GM21825 (cell line): ENCODE measurements around the gene HSPA12B.

Experiments used
- ATAC-seq: cut with Tn5 transposase; IDR thresholded peaks from one replicate; pipeline ENCODE4 v1.9.1; 2021; ENCODE audit warnings: mild to moderate bottlenecking, moderate library complexity; ENCODE audit not compliant: unreplicated experiment

The HSPA12B gene, protein sequence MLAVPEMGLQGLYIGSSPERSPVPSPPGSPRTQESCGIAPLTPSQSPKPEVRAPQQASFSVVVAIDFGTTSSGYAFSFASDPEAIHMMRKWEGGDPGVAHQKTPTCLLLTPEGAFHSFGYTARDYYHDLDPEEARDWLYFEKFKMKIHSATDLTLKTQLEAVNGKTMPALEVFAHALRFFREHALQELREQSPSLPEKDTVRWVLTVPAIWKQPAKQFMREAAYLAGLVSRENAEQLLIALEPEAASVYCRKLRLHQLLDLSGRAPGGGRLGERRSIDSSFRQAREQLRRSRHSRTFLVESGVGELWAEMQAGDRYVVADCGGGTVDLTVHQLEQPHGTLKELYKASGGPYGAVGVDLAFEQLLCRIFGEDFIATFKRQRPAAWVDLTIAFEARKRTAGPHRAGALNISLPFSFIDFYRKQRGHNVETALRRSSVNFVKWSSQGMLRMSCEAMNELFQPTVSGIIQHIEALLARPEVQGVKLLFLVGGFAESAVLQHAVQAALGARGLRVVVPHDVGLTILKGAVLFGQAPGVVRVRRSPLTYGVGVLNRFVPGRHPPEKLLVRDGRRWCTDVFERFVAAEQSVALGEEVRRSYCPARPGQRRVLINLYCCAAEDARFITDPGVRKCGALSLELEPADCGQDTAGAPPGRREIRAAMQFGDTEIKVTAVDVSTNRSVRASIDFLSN

GRCh38 chr20:3732327-3733118 is at the start of gene HSPA12B:
HSPA12B (plus strand) TSS chr20:3732685; CDS start chr20:3738675, 5,990 bp downstream.
- ATAC-seq = no peak

GRCh38 chr20:3685341-3685740 is 47.1 kb upstream of the HSPA12B start:
- no peak for ATAC-seq

GRCh38 chr20:3686421-3686820 is 46.1 kb upstream of the HSPA12B start:
- ATAC-seq = no peak

DNA sequence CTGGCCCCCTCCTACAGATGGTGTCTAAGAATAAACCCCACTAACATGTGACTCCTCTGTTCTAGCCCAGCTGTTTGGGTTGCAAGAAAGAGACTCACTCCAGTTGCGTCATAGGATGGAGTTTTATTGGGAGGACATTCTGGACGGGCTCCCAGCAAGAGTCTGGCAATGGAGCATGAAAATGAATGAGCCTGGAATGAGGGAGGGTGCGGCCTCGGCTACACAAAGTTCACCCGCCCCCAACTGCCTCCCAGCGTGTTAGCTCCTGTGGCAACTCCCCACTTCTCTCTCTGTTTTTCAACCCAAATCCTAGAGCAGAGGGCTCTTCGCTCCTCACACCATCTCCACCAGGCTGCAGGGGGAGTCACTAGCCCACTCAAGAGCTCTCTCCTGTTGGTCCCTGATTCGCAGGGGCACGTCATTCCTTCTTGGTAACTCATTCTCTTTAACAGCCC is 45.6 kb upstream of the HSPA12B start:
- ATAC-seq = no peak

DNA sequence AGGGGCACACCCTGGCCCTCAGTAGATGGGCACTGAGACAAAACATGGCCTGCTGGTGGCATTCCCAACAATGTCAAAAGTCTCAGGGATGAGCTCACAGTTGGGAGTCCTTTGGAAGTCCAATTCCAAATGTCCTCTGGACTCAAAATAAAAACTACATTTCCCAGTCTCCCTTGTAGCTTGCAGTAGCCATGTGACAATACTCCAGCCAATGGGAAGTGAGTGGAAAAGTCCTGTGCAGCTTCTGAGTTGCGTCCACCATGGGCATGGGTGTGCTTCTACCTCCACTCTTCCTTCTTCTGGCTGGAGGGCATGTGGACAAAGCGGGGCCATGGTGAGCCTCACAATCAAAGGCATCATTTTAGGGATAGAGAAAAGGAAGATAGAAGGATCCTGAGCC is 44.8 kb upstream of the HSPA12B start:
- no peak for ATAC-seq

DNA sequence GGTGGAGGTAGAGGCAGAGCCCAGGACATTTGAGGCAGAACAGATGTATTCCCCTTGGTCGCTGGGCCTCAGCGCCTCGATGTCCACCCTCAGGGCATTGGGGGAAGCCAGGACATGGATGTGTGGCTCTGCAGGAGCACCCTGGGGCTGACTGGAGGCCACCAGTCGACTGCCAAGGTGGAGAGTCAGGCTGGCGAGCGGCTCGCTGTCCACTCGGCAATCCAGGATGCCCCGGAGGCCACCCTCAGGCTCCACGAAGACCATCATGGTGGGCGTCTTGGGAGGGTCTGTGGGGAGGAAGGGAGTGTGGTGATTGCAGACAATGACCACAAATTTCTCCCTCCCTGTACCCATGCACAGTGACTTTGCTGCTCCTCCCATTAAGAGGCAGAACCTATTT is 42.5 kb upstream of the HSPA12B start:
- ATAC-seq = no peak

- no peak for ATAC-seq
Measured at GRCh38 chr20:3690413-3690812, 42.1 kb upstream of the HSPA12B start.

- ATAC-seq = no peak
Measured at GRCh38 chr20:3691306-3691705, 41.2 kb upstream of the HSPA12B start.

DNA sequence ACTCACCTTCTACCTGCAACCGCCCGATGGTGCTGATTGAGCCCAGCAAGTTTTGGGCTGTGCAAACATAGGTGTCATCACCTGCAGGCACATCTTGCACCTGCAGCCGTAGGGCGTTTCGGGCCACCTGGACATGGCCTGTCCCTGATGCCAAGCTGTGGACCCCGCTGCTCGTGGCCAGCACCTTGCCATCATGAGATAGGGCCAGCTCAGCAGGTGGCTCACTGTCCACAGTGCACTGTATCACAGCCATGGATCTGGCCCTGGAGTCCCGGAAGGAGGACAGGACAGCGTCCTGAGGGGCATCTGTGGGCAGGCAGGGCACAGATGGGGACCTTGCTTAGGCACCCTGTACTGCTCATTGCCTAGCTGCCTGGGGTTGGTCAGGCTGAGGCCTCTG is 40.6 kb upstream of the HSPA12B start:
- no peak for ATAC-seq

- ATAC-seq = no peak
Measured at GRCh38 chr20:3692706-3693294, 39.7 kb upstream of the HSPA12B start.

DNA sequence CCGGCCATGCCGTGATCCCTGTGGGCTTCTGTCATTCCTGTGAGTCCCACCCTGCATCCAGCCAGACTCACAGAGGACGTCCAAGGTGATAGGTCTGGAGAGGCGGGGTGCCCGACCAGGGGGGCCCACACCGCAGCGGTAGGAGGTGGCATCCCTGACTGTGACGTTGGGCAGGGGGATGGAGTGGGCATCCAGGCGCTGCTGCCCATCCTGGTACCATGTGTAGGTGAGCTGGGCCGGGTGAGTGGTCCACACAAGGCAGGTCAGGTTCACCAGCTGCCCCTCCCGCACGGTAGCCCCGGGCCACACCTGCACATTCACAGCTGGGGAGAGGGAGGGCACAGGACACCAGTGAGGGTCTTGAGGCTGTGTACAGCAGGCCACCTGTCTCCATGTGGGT is 39.1 kb upstream of the HSPA12B start:
- no peak for ATAC-seq

GRCh38 chr20:3694864-3695263 is 37.6 kb upstream of the HSPA12B start:
- no peak for ATAC-seq

- no peak for ATAC-seq
Measured at GRCh38 chr20:3696200-3696599, 36.3 kb upstream of the HSPA12B start.

GRCh38 chr20:3696745-3697587 is 35.5 kb upstream of the HSPA12B start:
- no peak for ATAC-seq

DNA sequence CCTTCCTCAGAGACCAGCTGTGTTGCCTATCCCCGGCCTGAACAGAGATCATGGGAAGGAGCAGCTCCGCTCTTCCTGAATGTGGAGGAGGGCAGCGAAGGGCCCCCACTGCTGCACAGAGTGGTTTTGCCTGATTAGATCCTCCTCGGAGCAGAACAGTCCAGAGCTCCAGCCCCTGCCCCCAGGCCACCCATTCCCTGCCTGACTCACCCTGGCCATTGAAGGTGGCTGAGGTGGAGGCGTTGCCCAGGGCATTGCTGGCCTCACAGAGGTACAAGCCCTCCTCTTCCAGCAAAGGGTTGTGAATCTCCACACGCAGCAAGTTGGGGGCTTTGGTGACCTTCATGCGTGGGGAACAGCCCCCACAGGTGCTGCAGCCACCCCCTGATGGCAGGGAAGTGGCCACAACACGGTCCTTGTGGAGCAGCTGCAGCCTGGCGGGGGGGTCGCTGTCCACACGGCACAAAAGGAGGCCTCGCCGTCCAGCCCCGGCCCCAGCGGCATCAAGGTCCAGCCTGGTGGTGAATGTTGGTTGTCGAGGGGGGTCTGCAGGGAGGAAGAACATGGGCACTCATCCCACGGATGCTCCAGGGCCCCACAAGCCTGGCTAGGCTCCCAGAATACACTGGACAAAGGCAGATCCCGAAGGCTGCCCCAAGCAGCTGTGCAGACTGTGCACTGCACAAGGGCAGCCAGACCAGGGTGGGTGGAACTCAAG is 34.7 kb upstream of the HSPA12B start:
- ATAC-seq = no peak

DNA sequence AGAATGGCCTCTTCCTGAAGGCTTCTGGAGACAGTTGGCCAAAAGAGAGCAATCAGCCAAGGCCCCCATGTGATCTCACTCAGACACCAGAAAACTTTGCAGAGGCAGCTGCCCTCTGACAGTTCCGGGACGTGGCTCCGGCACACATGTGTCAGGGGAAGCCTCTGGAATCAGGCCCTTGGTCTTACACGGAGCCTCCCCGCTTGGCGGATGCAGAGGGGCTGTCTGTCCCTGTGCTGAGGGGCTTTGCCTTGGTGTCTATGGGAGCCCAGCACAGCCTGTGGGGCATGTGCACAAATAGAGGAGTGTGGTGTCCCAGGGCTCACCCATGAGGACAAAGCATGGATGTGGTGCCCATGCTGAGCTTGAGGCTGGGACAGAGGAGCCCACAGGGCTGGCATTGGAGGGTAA is 33.9 kb upstream of the HSPA12B start:
- no peak for ATAC-seq

- ATAC-seq = no peak
Measured at GRCh38 chr20:3699037-3699436, 33.4 kb upstream of the HSPA12B start.

DNA sequence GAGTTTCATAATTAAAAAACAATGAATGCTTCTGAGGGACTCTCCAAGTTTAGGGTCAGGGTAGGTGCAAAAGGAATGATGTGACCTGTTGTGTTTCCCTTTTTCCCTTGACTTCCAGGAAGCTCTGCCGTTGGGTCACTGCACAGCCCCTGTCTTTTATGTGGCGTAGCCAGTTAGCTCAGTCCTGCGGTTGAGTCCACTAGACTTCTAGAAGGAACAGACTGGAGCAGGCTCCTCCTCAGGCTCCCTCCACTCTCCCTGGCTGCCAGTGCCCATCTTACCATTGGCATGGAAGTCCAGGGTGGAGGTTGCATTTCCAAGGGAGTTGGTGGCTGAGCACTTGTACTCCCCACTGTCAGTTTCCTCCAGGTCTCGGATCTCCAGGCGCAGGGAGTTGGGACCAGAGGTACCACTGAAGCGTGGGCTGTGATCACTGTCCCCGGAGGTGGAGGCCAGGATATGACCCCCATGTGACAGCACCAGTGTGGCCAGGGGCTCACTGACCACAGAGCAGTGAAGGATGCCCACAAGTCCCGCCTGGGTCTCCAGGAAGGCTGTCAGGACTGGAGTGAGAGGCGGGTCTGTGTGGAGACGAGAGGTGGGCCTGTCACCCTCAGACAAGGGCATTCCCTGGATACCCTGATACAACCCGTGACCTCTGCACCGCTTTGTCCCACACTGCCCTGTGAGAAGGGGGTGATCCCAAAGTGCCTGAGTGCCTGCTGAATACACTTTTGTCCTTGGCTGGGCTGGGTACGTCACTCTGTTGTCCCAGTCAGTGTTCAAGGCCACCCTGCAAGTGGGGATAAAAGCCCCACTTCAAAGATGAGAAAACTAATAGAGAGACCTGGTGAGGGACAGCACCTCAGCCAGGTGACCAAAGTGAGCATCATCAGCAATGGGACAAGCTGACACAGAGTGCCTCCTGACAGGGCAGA is 31.2 kb upstream of the HSPA12B start:
- ATAC-seq = no peak
